Transverse colon (tissue), 3 donors: ENCODE results near the gene MYL2.

Source experiments
- POLR2A ChIP-seq: fragments of 450-650 bp; IDR thresholded peaks from one replicate; pipeline ENCODE4 v1.6.1; 2016; ENCODE audit warnings: antibody characterized with exemption, mild to moderate bottlenecking, moderate library complexity
- TF ChIP-seq, protein P1 (sequence below), 5 experiments: fragments of 200-600 bp in 3 of 5; fragments of 450-650 bp in 2 of 5; sonication (generic) in 3 of 5; IDR thresholded peaks; 1 replicate in 2 of 5; 2 replicates in 3 of 5; pipeline ENCODE4 v1.5.1; 2016 to 2017; ENCODE audit warnings: antibody characterized with exemption in 5 of 5, inconsistent platforms in 3 of 5, mild to moderate bottlenecking in 2 of 5, moderate library complexity in 1 of 5

DNA sequence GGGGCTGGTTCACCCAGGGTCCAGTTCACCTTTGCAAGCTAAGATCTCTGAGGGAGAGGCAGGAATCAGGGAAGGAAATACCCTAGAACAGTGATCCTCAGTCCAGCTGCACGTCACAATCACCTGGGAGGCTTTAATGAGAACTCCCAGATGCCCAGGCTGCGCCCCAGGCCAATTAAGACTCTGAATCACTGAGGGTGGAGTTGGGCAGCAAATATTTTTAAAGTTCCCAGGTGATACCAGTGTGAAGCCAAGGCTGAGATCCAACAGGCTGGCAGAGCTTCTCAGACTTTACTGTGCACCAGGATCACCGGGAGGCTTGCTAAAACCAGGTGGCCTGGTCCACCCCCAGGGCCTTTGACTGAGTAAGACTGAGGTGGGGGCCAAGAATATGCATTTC lies 23.8 kb downstream of the MYL2 start:
- TF ChIP-seq, protein P1, sequence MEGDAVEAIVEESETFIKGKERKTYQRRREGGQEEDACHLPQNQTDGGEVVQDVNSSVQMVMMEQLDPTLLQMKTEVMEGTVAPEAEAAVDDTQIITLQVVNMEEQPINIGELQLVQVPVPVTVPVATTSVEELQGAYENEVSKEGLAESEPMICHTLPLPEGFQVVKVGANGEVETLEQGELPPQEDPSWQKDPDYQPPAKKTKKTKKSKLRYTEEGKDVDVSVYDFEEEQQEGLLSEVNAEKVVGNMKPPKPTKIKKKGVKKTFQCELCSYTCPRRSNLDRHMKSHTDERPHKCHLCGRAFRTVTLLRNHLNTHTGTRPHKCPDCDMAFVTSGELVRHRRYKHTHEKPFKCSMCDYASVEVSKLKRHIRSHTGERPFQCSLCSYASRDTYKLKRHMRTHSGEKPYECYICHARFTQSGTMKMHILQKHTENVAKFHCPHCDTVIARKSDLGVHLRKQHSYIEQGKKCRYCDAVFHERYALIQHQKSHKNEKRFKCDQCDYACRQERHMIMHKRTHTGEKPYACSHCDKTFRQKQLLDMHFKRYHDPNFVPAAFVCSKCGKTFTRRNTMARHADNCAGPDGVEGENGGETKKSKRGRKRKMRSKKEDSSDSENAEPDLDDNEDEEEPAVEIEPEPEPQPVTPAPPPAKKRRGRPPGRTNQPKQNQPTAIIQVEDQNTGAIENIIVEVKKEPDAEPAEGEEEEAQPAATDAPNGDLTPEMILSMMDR (IDR thresholded peaks at IDR 0.05): no peak
- no peak for TF ChIP-seq POLR2A
